Measurements from ENCODE around the gene PARP15.
"Not testable (repeated sequence)": the region's sequence is repeated elsewhere in the genome, so short reads cannot be mapped to it uniquely, and the experiment has no call there.

GRCh38 chr3:122651962-122652361, 74.5 kb downstream of the PARP15 start:
- TF ChIP-seq POLR2A (IDR thresholded peaks at IDR 0.05; ENCODE audit: borderline replicate concordance, extremely low read depth, insufficient read depth, insufficient read length); ZBTB33 (IDR thresholded peaks at IDR 0.05; ENCODE audit: extremely low read depth, insufficient replicate concordance, low read length); SIN3A (IDR thresholded peaks at IDR 0.05; ENCODE audit: low read depth); EZH2 (IDR thresholded peaks at IDR 0.05); MAX (IDR thresholded peaks at IDR 0.05); RAD21 (IDR thresholded peaks at IDR 0.05; ENCODE audit: low read depth); POLR2AphosphoS5 (IDR thresholded peaks at IDR 0.05; ENCODE audit: low read depth, low read length): not testable (repeated sequence)
- TF ChIP-seq, protein P1, sequence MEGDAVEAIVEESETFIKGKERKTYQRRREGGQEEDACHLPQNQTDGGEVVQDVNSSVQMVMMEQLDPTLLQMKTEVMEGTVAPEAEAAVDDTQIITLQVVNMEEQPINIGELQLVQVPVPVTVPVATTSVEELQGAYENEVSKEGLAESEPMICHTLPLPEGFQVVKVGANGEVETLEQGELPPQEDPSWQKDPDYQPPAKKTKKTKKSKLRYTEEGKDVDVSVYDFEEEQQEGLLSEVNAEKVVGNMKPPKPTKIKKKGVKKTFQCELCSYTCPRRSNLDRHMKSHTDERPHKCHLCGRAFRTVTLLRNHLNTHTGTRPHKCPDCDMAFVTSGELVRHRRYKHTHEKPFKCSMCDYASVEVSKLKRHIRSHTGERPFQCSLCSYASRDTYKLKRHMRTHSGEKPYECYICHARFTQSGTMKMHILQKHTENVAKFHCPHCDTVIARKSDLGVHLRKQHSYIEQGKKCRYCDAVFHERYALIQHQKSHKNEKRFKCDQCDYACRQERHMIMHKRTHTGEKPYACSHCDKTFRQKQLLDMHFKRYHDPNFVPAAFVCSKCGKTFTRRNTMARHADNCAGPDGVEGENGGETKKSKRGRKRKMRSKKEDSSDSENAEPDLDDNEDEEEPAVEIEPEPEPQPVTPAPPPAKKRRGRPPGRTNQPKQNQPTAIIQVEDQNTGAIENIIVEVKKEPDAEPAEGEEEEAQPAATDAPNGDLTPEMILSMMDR (IDR thresholded peaks at IDR 0.05 in 2 of 3, conservative IDR thresholded peaks at IDR 0.05 in 1 of 3; ENCODE audit: borderline replicate concordance in 1 of 3, insufficient read depth in 1 of 3, low read depth in 2 of 3, low read length in 2 of 3): not testable (repeated sequence)
- TF ChIP-seq, protein P2, sequence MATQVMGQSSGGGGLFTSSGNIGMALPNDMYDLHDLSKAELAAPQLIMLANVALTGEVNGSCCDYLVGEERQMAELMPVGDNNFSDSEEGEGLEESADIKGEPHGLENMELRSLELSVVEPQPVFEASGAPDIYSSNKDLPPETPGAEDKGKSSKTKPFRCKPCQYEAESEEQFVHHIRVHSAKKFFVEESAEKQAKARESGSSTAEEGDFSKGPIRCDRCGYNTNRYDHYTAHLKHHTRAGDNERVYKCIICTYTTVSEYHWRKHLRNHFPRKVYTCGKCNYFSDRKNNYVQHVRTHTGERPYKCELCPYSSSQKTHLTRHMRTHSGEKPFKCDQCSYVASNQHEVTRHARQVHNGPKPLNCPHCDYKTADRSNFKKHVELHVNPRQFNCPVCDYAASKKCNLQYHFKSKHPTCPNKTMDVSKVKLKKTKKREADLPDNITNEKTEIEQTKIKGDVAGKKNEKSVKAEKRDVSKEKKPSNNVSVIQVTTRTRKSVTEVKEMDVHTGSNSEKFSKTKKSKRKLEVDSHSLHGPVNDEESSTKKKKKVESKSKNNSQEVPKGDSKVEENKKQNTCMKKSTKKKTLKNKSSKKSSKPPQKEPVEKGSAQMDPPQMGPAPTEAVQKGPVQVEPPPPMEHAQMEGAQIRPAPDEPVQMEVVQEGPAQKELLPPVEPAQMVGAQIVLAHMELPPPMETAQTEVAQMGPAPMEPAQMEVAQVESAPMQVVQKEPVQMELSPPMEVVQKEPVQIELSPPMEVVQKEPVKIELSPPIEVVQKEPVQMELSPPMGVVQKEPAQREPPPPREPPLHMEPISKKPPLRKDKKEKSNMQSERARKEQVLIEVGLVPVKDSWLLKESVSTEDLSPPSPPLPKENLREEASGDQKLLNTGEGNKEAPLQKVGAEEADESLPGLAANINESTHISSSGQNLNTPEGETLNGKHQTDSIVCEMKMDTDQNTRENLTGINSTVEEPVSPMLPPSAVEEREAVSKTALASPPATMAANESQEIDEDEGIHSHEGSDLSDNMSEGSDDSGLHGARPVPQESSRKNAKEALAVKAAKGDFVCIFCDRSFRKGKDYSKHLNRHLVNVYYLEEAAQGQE (IDR thresholded peaks at IDR 0.05; ENCODE audit: low read depth): not testable (repeated sequence)
